Measurements from ENCODE around the gene ENTPD8. TPM values are rescaled to one million over a fixed set of nuclear protein-coding genes. Genes with fewer than 3 reads are reported as not detected.

The ENTPD8 gene
- total and polyA plus RNA-seq, 2 of the 13 experiments (the other 11 are each of a cell fraction or from before 2014, with no cell fraction given), result 0.26 to 0.44 TPM

DNA sequence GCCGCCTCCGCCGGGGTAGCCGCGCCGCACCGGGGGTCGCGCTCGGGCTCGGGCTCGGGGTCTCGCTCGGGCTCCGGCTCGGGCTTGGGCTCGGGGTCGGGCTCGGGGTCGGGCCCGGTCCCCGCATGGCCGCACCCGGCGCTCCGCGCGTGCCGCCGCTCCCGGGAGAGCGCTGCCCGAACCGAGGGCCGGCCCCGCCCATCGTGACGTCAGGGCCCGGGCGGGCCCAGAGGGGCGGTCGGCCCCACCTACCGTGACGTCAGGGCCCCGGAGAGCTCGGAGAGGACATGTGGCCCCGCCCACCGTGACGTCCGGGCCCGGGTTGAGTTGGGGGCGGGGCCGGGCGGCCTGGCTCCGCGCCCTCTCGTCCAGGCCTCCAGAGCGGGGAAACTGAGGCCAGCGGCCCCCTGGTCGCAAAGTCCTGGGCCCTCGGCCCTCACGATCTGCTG is 18.0 kb upstream of the ENTPD8 start, which contains the start of gene NSMF (continued):
- TF ChIP-seq BRD4 (CRISPR knock-in tag; IDR thresholded peaks at IDR 0.05) (0 out of 2 replicates have a peak, but pooled peaks have one; percentile 79), ZNF136 (CRISPR knock-in tag; IDR thresholded peaks at IDR 0.05; ENCODE audit: low read depth) (0 out of 2 replicates have a peak, but pooled peaks have one; percentile 26), MBD4 (IDR thresholded peaks at IDR 0.05; ENCODE audit: borderline replicate concordance, low read length) (no peak), NFYC (CRISPR knock-in tag; IDR thresholded peaks at IDR 0.05) (peak; percentile 54), SPEN (CRISPR knock-in tag; IDR thresholded peaks at IDR 0.05; ENCODE audit: low read depth) (0 out of 2 replicates have a peak, but pooled peaks have one; percentile 33), HOXA3 (CRISPR knock-in tag; IDR thresholded peaks at IDR 0.05) (peak; percentile 46; the same call in 1 of the 2 replicates), HNRNPL (IDR thresholded peaks at IDR 0.05; ENCODE audit: low read depth, low read length) (no peak), KAT8 (CRISPR knock-in tag; IDR thresholded peaks at IDR 0.05) (peak; percentile 48; the same call in 1 of the 2 replicates), ERF (CRISPR knock-in tag; IDR thresholded peaks at IDR 0.05) (peak; percentile 31; the same call in 1 of the 2 replicates), NFYB (CRISPR knock-in tag; IDR thresholded peaks at IDR 0.05) (peak; percentile 65), SP4 (CRISPR knock-in tag; IDR thresholded peaks at IDR 0.05) (peak; percentile 96), MYC (CRISPR knock-in tag; IDR thresholded peaks at IDR 0.05; ENCODE audit: borderline replicate concordance) (peak; percentile 13; the same call in 1 of the 2 replicates), ZNF567 (CRISPR knock-in tag; IDR thresholded peaks at IDR 0.05; ENCODE audit: borderline replicate concordance) (no peak), DR1 (CRISPR knock-in tag; IDR thresholded peaks at IDR 0.05) (peak; percentile 86), RORA (CRISPR knock-in tag; IDR thresholded peaks at IDR 0.05) (no peak), ATF7 (IDR thresholded peaks at IDR 0.05) (peak; percentile 59), ATF7 (CRISPR knock-in tag; IDR thresholded peaks at IDR 0.05) (no peak), SAP130 (CRISPR knock-in tag; IDR thresholded peaks at IDR 0.05; ENCODE audit: low read depth) (peak; percentile 62), RFX5 (IDR thresholded peaks at IDR 0.05; ENCODE audit: low read depth, low read length) (peak; percentile 71), ZFY (CRISPR knock-in tag; IDR thresholded peaks at IDR 0.05) (peak; percentile 63), CREM (IDR thresholded peaks at IDR 0.05) (peak; percentile 38; the same call in 1 of the 2 replicates), CREM (CRISPR knock-in tag; IDR thresholded peaks at IDR 0.05) (no peak), TAF1 (CRISPR knock-in tag; IDR thresholded peaks at IDR 0.05) (0 out of 2 replicates have a peak, but pooled peaks have one; percentile 38), YEATS4 (CRISPR knock-in tag; IDR thresholded peaks at IDR 0.05; ENCODE audit: borderline replicate concordance) (peak; percentile 53), MAZ (IDR thresholded peaks at IDR 0.05; ENCODE audit: borderline replicate concordance, low read depth, low read length) (no peak), MAZ (CRISPR knock-in tag; IDR thresholded peaks at IDR 0.05; ENCODE audit: low read depth) (peak; percentile 61; the same call in 1 of the 2 replicates), ZNF431 (CRISPR knock-in tag; IDR thresholded peaks at IDR 0.05; ENCODE audit: borderline replicate concordance, low read depth) (peak; percentile 53; the same call in 1 of the 2 replicates), GABPB1 (CRISPR knock-in tag; IDR thresholded peaks at IDR 0.05) (peak; percentile 39; the same call in 1 of the 2 replicates), ZNF746 (CRISPR knock-in tag; IDR thresholded peaks at IDR 0.05) (peak; percentile 47; the same call in 1 of the 2 replicates), ZBTB8A (CRISPR knock-in tag; IDR thresholded peaks at IDR 0.05; ENCODE audit: borderline replicate concordance, low read depth) (no peak), ZNF619 (CRISPR knock-in tag; IDR thresholded peaks at IDR 0.05) (no peak)
- TF ChIP-seq, protein P1, sequence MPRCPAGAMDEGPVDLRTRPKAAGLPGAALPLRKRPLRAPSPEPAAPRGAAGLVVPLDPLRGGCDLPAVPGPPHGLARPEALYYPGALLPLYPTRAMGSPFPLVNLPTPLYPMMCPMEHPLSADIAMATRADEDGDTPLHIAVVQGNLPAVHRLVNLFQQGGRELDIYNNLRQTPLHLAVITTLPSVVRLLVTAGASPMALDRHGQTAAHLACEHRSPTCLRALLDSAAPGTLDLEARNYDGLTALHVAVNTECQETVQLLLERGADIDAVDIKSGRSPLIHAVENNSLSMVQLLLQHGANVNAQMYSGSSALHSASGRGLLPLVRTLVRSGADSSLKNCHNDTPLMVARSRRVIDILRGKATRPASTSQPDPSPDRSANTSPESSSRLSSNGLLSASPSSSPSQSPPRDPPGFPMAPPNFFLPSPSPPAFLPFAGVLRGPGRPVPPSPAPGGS (CRISPR knock-in tag; IDR thresholded peaks at IDR 0.05), result no peak; the same call in 1 of the 2 replicates
- TF ChIP-seq, protein P2, sequence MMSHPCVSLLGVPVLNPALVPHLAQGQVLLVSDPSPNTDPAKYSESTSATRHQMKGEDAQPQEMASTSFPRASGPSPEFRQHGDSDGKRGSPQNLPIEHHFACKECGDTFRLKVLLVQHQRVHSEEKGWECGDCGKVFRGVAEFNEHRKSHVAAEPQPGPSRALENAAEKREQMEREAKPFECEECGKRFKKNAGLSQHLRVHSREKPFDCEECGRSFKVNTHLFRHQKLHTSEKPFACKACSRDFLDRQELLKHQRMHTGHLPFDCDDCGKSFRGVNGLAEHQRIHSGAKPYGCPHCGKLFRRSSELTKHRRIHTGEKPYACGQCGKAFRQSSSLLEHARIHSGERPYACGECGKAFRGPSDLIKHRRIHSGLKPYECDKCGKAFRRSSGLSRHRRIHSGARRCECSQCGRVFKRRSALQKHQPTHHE (CRISPR knock-in tag; IDR thresholded peaks at IDR 0.05; ENCODE audit: borderline replicate concordance), result peak; percentile 58; the same call in 1 of the 2 replicates
